ENCODE data around the gene SDK1.

The SDK1 gene

DNA sequence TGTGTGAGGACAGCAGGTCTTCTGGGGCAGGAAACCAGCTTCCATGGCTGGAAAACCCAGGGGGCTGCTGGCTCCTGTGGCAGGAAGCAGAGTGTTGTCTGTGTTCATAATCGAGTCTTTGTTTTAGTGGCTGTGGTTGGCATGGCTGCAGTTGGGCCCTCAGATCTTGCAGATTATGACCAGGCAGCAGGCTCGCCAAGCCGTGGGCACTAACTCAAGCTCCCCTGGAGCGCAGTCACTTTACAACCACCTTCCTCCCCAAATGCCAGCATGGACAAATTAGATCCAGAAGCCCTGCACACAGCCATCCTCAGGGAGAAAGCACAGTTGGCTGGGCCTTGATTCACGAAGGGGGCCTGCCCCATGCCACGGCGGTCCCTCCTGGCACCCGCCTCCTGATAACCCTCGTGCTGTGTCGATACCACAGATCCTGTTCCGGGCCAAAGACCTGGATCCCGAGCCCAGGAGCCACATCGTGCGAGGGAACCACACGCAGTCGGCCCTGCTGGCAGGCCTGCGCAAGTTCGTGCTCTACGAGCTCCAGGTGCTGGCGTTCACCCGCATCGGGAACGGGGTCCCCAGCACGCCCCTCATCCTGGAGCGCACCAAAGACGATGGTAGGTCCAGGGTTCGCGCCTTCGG lies 828.5 kb downstream of the SDK1 start:
- TF ChIP-seq, protein P1, sequence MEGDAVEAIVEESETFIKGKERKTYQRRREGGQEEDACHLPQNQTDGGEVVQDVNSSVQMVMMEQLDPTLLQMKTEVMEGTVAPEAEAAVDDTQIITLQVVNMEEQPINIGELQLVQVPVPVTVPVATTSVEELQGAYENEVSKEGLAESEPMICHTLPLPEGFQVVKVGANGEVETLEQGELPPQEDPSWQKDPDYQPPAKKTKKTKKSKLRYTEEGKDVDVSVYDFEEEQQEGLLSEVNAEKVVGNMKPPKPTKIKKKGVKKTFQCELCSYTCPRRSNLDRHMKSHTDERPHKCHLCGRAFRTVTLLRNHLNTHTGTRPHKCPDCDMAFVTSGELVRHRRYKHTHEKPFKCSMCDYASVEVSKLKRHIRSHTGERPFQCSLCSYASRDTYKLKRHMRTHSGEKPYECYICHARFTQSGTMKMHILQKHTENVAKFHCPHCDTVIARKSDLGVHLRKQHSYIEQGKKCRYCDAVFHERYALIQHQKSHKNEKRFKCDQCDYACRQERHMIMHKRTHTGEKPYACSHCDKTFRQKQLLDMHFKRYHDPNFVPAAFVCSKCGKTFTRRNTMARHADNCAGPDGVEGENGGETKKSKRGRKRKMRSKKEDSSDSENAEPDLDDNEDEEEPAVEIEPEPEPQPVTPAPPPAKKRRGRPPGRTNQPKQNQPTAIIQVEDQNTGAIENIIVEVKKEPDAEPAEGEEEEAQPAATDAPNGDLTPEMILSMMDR (IDR thresholded peaks at IDR 0.05; ENCODE audit: insufficient read depth, low read depth, low read length, missing control alignments) = no peak
- no peak overlapping the region for H3K4me3 ChIP-seq (ENCODE audit: low read length)
- DNase-seq (ENCODE audit: low read depth) = no peak

DNA sequence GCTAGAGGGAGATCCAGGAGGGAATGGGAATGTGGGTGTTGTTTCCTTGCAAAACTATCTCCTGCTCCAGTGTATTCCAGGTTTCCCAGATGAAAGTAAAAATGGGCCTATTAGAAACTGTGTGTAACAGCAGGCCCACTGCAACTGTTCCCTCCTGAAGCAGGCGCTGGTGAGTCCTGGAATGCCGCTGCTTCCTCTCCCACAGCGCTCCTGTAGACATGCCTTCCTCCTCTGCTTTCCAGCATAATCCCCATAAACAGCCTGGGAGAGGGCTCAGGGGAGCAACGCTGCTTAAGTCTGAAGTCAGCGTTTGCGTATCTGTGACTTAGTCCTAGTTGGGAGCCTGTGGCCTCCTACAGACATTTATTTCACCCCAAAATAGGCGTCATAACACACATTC lies 830.0 kb downstream of the SDK1 start:
- no peak overlapping the region for H3K4me3 ChIP-seq (ENCODE audit: low read length)
- DNase-seq (ENCODE audit: low read depth) = no peak
- TF ChIP-seq, protein P1 (IDR thresholded peaks at IDR 0.05; ENCODE audit: insufficient read depth, low read depth, low read length, missing control alignments) = no peak

DNA sequence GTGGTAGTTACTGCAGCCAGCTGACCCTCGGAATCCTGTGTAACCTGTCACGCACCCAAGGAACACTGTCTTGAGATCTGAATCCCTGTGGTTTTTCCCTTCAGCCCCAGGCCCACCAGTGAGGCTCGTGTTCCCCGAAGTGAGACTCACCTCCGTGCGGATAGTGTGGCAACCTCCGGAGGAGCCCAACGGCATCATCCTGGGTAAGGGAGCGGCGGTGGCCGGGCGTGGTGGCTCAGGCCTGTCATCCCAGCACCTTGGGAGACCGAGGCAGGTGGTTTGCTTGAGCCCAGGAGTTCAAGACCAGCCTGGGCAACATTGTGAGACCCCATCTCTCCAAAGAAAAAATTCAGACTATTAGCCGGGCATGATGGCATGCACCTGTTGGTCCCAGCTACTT lies 831.2 kb downstream of the SDK1 start:
- no peak for DNase-seq (ENCODE audit: low read depth)
- H3K4me3 ChIP-seq (ENCODE audit: low read length) = no peak overlapping the region
- TF ChIP-seq, protein P1 (IDR thresholded peaks at IDR 0.05; ENCODE audit: insufficient read depth, low read depth, low read length, missing control alignments) = no peak

DNA sequence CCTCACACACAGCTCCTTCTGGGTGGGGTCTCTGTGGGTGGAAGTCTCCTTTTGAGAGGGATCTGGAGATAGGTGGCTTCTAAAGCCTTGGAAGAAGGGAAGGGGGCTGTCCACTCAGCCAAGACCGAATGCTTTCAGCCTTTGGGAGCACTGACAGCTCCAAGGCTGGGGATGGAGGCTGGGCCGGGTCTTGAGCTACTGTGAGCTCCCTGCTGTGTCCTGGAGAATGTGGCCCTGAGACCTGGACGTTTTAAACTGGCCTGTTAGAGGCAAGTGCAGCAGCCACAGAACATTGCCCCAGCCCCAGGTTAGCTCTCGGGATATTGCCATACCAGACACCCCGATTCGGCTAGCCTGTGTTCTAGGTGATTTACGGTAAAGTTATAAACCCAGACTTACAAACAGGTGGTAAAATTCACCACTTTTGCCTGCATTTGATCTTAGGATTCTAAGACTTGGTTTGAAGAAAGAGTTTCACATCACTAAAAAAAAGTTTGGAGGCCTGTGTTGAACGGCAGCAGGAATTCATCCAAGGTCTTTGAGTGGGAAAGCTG lies 832.5 kb downstream of the SDK1 start:
- TF ChIP-seq, protein P1 (IDR thresholded peaks at IDR 0.05; ENCODE audit: insufficient read depth, low read depth, low read length, missing control alignments) = no peak
- no peak overlapping the region for H3K4me3 ChIP-seq (ENCODE audit: low read length)
- no peak for DNase-seq (ENCODE audit: low read depth)

DNA sequence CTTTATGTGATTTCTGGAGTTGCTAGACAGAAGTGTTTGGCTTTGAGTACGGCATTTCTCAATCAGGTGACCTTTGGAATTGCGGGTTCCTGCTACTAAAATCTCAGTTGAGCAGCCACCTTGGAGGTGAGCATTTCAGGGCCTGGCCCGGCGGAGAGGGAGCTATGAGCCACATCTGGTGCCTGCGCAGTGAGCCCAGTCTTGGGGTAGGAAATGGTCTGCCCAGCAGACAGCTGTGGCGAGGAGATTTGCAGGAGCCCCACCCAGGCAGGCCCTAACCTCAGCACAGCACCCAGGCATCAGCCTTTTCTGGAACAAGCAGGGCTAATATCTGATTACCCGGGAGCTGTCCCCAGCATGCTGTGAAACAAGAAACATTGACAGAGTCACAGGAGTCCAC lies 833.2 kb downstream of the SDK1 start:
- no peak for DNase-seq (ENCODE audit: low read depth)
- TF ChIP-seq, protein P1 (IDR thresholded peaks at IDR 0.05; ENCODE audit: insufficient read depth, low read depth, low read length, missing control alignments) = no peak

DNA sequence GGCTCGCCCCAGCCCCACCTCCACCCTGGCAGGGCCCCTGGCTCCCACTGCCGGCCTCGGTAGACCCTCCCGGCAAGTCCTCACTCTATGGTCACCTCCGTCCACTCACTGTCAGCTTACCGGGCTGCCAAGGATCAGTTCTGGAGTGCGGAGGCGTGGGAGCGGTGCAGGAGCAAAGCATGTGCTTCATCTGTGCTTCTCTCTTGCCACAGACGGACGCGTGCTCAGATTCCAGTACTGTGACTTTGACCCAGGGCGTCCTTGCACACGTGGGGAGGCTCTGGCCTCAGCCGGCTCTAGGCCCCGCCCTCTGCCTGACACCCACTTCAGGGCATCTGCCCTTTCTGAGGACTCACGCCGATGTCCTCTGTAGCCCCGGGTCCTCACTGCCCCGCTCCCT lies 833.6 kb downstream of the SDK1 start:
- TF ChIP-seq, protein P1 (IDR thresholded peaks at IDR 0.05; ENCODE audit: insufficient read depth, low read depth, low read length, missing control alignments) = no peak
- DNase-seq (ENCODE audit: low read depth) = no peak
- no peak overlapping the region for H3K4me3 ChIP-seq (ENCODE audit: low read length)

More for the DNA sequence above, 833.2 kb downstream of the SDK1 start:
- H3K4me3 ChIP-seq (ENCODE audit: low read length) = no peak overlapping the region

DNA sequence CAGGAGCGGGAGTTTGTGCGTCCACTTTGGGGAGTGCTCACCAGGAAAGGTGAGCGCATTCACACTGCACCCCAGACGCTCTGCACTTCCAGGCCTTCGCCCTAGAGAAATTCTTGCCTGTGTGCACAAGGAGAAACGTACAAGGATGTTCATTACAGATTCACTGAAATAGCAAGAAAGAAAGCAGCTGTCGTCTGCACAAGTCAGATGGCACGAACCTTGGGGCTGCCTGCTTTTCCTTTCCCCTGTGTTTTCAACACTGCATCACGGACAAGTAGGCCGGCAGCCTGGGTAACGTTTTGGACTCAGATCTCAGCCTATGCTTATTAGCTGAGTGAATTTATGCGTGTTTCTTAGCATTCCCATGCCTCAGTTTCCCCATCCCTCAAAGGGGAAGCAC lies 834.2 kb downstream of the SDK1 start:
- no peak overlapping the region for H3K4me3 ChIP-seq (ENCODE audit: low read length)
- TF ChIP-seq, protein P1 (IDR thresholded peaks at IDR 0.05; ENCODE audit: insufficient read depth, low read depth, low read length, missing control alignments) = no peak
- no peak for DNase-seq (ENCODE audit: low read depth)
